Lung (tissue), 12 donors: ENCODE data around the gene TRIM14. TPM values are rescaled to one million over a fixed set of nuclear protein-coding genes. Genes with fewer than 3 reads are reported as not detected.

Experiments
- ATAC-seq: fragments of 200-7000 bp; cut with Tn5 transposase; one replicate; pipeline ENCODE4 v1.9.1; 2020; ENCODE audit warnings: moderate number of reproducible peaks; ENCODE audit not compliant: insufficient read depth, low FRiP score
- DNase-seq, 3 donors: peaks; one replicate each; pipeline ENCODE4 v3.0.0-alpha.2; 2013 to 2017
- H3K27ac ChIP-seq, 2 donors: one replicate each; pipeline ENCODE4 v1.5.1; 2013; ENCODE audit warnings: mild to moderate bottlenecking in 2 of 2, moderate library complexity in 2 of 2, control low read depth in 1 of 2, inconsistent platforms in 1 of 2, low read depth in 1 of 2, low read length in 1 of 2
- H3K27me3 ChIP-seq, 3 donors: one replicate each; pipeline ENCODE4 v1.5.1; 2013; ENCODE audit warnings: low read length in 2 of 3; ENCODE audit not compliant: control insufficient read depth in 3 of 3, insufficient read depth in 3 of 3
- H3K36me3 ChIP-seq, 4 donors: one replicate each; pipeline ENCODE4 v1.5.1; 2013; ENCODE audit warnings: low read length in 4 of 4, mild to moderate bottlenecking in 1 of 4, moderate library complexity in 1 of 4; ENCODE audit not compliant: control insufficient read depth in 4 of 4, insufficient read depth in 4 of 4
- H3K4me1 ChIP-seq, 5 donors: one replicate each; pipeline ENCODE4 v1.5.1; 2013; ENCODE audit warnings: low read length in 5 of 5, mild to moderate bottlenecking in 2 of 5, moderate library complexity in 1 of 5; ENCODE audit not compliant: control insufficient read depth in 5 of 5, insufficient read depth in 5 of 5
- H3K4me3 ChIP-seq: one replicate; pipeline ENCODE4 v1.5.1; 2013; ENCODE audit warnings: mild to moderate bottlenecking, control low read depth, moderate library complexity
- H3K9ac ChIP-seq, 2 donors: one replicate each; pipeline ENCODE4 v1.5.1; 2013; ENCODE audit warnings: low read length in 2 of 2, control low read depth in 1 of 2; ENCODE audit not compliant: insufficient read depth in 1 of 2
- H3K9me3 ChIP-seq, 4 donors: one replicate each; pipeline ENCODE4 v1.5.1; 2013; ENCODE audit warnings: low read length in 3 of 4, mild to moderate bottlenecking in 1 of 4, moderate library complexity in 1 of 4; ENCODE audit not compliant: control insufficient read depth in 4 of 4, insufficient read depth in 3 of 4
- WGBS, 2 donors: extraction: QIAGEN DNeasy Blood & Tissue Kit; methylation state at CpG; one replicate each; pipeline ENCODE4 v1.1.7; 2013; 5-methylcytosine and 5-hydroxymethylcytosine counted together
- polyA plus RNA-seq, 2 donors: library from polyadenylated mRNA; stranded (reverse); fragments of 200-250 nt; gene quantifications; one replicate each; pipeline ENCODE4 v1.2.1, GENCODE V29; 2013
- total RNA-seq, 2 donors: library from RNA; depleted of rRNA in 1 of 2; stranded (reverse); fragments of >200 nt in 1 of 2; gene quantifications; one replicate each; pipeline ENCODE4 v1.2.1, GENCODE V29; 2014 to 2021
- TF ChIP-seq, protein P1 (sequence below): IDR thresholded peaks from 2 replicates; pipeline ENCODE4 v1.5.1; 2012; ENCODE audit warnings: mild to moderate bottlenecking; ENCODE audit errors: control extremely low read depth, extremely low read depth
- donor health status: control.
- donor health status: control.
- donor health status: Bipolar disorder and iron deficiency.
- donor health status: healthy.
- donor health status: DM: yes; HTN: yes; CAD: no.

Gene TRIM14
- total and polyA plus RNA-seq, 4 donors, result 5.0 to 42.7 (median 12.1) TPM

DNA sequence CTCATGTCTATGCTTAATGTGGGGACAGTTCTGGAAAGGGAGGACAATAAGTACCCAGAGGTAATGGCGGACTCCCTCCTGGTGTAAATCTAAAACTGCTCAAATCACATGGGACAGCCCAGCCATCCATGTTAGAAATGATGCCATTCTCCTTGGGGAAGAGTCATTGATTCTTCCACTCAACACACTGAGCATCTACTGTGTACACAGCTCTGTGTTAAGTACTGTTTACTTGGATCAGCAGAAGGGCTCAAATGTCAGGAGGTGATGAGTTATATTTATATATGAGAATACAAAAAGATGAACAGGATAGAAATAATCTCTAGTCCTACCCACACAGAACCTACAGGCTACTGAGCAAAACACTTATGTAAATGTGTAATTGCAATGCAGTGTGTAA, 94.3 kb downstream of the TRIM14 start:
- H3K36me3 ChIP-seq, result peaks cover 0 to 10% (median 1%) of the 10 kb centered on the region in 4 donors
- H3K9me3 ChIP-seq, result no peaks in the 10 kb centered on the region
- H3K9ac ChIP-seq, result no peak overlapping the region
- no peak for ATAC-seq
- 93 to 97% methylated on average over 1 of the region's 1 CpG for WGBS, 2 donors
- peaks cover 0 to 1% (median 0%) of the 10 kb centered on the region in 5 donors for H3K4me1 ChIP-seq
- H3K4me3 ChIP-seq, result no peak overlapping the region
- no peak overlapping the region for H3K27ac ChIP-seq
- DNase-seq, result no peak
- TF ChIP-seq, protein P1, sequence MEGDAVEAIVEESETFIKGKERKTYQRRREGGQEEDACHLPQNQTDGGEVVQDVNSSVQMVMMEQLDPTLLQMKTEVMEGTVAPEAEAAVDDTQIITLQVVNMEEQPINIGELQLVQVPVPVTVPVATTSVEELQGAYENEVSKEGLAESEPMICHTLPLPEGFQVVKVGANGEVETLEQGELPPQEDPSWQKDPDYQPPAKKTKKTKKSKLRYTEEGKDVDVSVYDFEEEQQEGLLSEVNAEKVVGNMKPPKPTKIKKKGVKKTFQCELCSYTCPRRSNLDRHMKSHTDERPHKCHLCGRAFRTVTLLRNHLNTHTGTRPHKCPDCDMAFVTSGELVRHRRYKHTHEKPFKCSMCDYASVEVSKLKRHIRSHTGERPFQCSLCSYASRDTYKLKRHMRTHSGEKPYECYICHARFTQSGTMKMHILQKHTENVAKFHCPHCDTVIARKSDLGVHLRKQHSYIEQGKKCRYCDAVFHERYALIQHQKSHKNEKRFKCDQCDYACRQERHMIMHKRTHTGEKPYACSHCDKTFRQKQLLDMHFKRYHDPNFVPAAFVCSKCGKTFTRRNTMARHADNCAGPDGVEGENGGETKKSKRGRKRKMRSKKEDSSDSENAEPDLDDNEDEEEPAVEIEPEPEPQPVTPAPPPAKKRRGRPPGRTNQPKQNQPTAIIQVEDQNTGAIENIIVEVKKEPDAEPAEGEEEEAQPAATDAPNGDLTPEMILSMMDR, result no peak
- no peaks in the 10 kb centered on the region for H3K27me3 ChIP-seq

DNA sequence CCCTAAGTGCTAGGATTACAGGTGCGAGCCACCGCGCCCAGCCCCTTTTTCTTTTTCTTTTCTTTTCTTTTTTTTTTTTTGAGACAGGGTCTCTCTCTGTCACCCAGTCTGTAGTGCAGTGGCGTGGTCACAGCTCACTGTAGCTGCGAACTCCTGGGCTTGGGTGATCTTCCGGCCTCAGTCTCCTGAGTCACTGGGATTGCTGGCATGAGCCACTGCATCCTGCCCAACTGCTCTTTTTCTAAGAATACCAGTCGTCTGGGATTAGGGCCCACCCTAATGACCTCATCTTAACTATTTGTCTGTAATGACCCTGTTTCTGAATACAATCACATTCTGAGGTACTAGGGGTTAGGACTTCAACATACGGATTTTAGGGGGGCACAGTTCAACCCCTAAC, 96.6 kb downstream of the TRIM14 start:
- DNase-seq (no peak), ATAC-seq (no peak)
- Histone ChIP-seq H3K36me3 (peaks cover 0 to 28% (median 12%) of the 10 kb centered on the region in 4 donors), H3K9me3 (no peaks in the 10 kb centered on the region), H3K4me3 (no peak overlapping the region), H3K9ac (no peak overlapping the region), H3K4me1 (peaks cover 0 to 1% (median 0%) of the 10 kb centered on the region in 5 donors), H3K27me3 (no peaks in the 10 kb centered on the region), H3K27ac (no peak overlapping the region)
- 86 to 90% methylated on average over 8 of the region's 8 CpGs for WGBS, 2 donors
- TF ChIP-seq, protein P1, result no peak

DNA sequence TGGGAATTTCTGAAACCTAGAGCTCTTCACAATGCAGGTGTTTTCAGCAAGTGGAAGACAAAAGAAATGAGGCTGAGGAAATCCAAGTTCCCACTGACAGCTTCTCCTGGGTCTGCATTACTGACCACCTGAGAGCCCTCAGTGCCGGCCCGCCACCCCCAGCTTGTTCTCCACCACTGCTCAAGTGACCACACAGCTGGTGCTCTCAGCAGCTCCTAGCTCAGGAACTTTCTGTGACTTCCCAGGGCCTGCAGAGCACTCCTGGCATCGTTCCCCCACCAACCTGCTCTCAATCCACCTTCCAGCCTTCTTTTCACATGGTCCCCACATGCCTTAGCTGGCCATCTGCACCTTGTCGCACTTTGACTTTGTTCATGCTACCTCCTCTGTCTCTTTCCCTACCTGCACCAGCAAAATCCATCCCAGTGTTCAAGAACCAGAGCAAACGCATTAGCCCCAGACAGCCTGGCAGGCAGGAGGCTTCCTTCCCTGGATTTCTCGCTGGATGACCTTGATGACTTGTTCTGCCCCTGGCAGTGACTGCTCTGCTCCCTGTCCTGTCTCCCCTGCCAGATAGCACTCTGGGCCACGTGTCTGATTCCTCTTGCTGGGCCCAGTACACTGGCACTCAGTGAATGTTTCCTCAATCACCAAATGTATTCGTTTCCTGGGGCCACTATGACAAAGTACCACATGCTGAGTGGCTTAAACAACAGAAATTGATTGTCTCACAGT, 97.5 kb downstream of the TRIM14 start:
- H3K27ac ChIP-seq, result peak overlapping the region in 1 of 2 donors; percentile 62
- TF ChIP-seq, protein P1, result no peak
- no peak overlapping the region for H3K4me3 ChIP-seq
- ATAC-seq, result no peak
- H3K4me1 ChIP-seq, result peaks cover 0 to 1% (median 0%) of the 10 kb centered on the region in 5 donors
- H3K9me3 ChIP-seq, result no peaks in the 10 kb centered on the region
- no peaks in the 10 kb centered on the region for H3K27me3 ChIP-seq
- DNase-seq, result no peak
- H3K36me3 ChIP-seq, result peaks cover 0 to 31% (median 14%) of the 10 kb centered on the region in 4 donors
- WGBS, 2 donors, result 83 to 93% methylated on average over 8 of the region's 8 CpGs
- no peak overlapping the region for H3K9ac ChIP-seq
